Smooth muscle cell (in vitro differentiated cells): ENCODE results near the gene RBFOX1. TPM values are rescaled to one million over a fixed set of nuclear protein-coding genes. Genes with fewer than 3 reads are reported as not detected.

Experiments
- DNase-seq: peaks from one replicate; lab custom pipeline; 2025; ENCODE audit not compliant: unreplicated experiment; lab: John Stamatoyannopoulos, UW
- H2AFZ ChIP-seq: fragments of 200-600 bp; sonication (generic); 2 replicates; pipeline ENCODE4 v1.6.0; 2016; ENCODE audit warnings: antibody characterized with exemption, low read depth, mild to moderate bottlenecking
- H3F3A ChIP-seq: fragments of 200-600 bp; sonication (generic); 2 replicates; pipeline ENCODE4 v1.6.0; 2017; ENCODE audit warnings: antibody characterized with exemption, low read depth
- H3K27ac ChIP-seq: fragments of 200-600 bp; sonication (generic); 2 replicates; pipeline ENCODE4 v1.5.1; 2016; ENCODE audit warnings: low read depth, mild to moderate bottlenecking
- H3K27me3 ChIP-seq: fragments of 200-600 bp; sonication (generic); 2 replicates; pipeline ENCODE4 v1.6.1; 2016; ENCODE audit warnings: low read depth, mild to moderate bottlenecking
- H3K36me3 ChIP-seq: fragments of 200-600 bp; sonication (generic); 2 replicates; pipeline ENCODE4 v1.5.1; 2016; ENCODE audit warnings: low read depth
- H3K4me1 ChIP-seq: fragments of 200-600 bp; sonication (generic); 2 replicates; pipeline ENCODE4 v1.5.1; 2016; ENCODE audit warnings: low read depth
- H3K4me2 ChIP-seq: fragments of 200-600 bp; sonication (generic); 2 replicates; pipeline ENCODE4 v1.6.0; 2016; ENCODE audit warnings: mild to moderate bottlenecking
- H3K4me3 ChIP-seq: fragments of 200-600 bp; sonication (generic); 2 replicates; pipeline ENCODE4 v1.5.1; 2016; ENCODE audit warnings: mild to moderate bottlenecking
- H3K79me2 ChIP-seq: fragments of 200-600 bp; sonication (generic); 2 replicates; pipeline ENCODE4 v1.6.0; 2016; ENCODE audit warnings: low read depth, mild to moderate bottlenecking
- H3K9ac ChIP-seq: fragments of 200-600 bp; sonication (generic); 2 replicates; pipeline ENCODE4 v1.6.0; 2016; ENCODE audit warnings: low read depth
- H3K9me3 ChIP-seq: fragments of 200-600 bp; sonication (generic); replicated peaks from 2 replicates; pipeline ENCODE4 v1.5.1; 2016; ENCODE audit warnings: low read depth
- H4K20me1 ChIP-seq: fragments of 200-600 bp; sonication (generic); 2 replicates; pipeline ENCODE4 v1.6.0; 2016; ENCODE audit warnings: low read depth
- CTCF ChIP-seq: fragments of 200-600 bp; sonication (generic); IDR thresholded peaks from 2 replicates; pipeline ENCODE4 v1.5.1; 2017; ENCODE audit warnings: borderline replicate concordance, mild to moderate bottlenecking, antibody characterized with exemption; ENCODE audit not compliant: insufficient read depth, poor library complexity, severe bottlenecking
- WGBS: methylation state at CpG from one replicate; pipeline ENCODE4 v1.1.7; 2016; ENCODE audit warnings: low lambda C conversion rate; 5-methylcytosine and 5-hydroxymethylcytosine counted together
- polyA plus RNA-seq: library from polyadenylated mRNA; unstranded; fragments of >200 nt; fragmentation: Nextera tagmentation; extraction: Ambion mirVana; gene quantifications from 2 replicates; pipeline ENCODE4 v1.2.1, GENCODE V29; 2016
- total RNA-seq: library from RNA; depleted of rRNA; stranded (reverse); fragments of >200 nt; gene quantifications from 2 replicates; pipeline ENCODE4 v1.2.3, GENCODE V29; 2014

RBFOX1 gene
- total and polyA plus RNA-seq, 2 experiments from 2014 or later, result not detected

DNA sequence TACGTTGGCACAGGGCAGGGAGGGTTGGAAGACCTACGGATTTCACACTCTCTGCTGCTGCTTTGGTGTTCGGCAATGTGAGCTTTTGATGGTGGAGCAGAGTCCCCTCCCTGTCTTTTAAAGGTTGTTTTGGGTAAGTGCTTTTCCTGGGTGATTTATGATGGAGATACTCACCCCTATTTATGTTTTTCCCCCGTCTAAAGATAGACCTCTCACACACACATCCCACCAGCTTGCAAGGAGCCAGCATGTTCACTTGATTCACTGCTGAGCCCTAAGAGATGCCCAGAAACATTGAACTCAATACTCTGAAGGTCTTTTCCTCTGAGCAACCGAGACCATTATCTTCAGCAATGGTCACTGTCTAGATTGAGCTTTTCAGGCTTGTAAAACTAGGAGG is 8.3 kb downstream of the RBFOX1 start:
- no peaks in the 10 kb centered on the region for H3K4me1 ChIP-seq
- H4K20me1 ChIP-seq, result no peaks in the 10 kb centered on the region
- H3K27me3 ChIP-seq, result peaks cover 4% of the 10 kb centered on the region
- DNase-seq, result no peak
- H3K4me2 ChIP-seq, result no peak overlapping the region
- no peak overlapping the region for H3K27ac ChIP-seq
- no peaks in the 10 kb centered on the region for H3F3A ChIP-seq
- no peak overlapping the region for H3K9ac ChIP-seq
- H3K4me3 ChIP-seq, result no peak overlapping the region
- WGBS, result 84% methylated on average over 5 of the region's 5 CpGs
- H3K9me3 ChIP-seq, result no peaks in the 10 kb centered on the region
- no peaks in the 10 kb centered on the region for H3K79me2 ChIP-seq
- H2AFZ ChIP-seq, result no peak overlapping the region
- H3K36me3 ChIP-seq, result no peaks in the 10 kb centered on the region
- TF ChIP-seq CTCF, result no peak

GRCh38 chr16:7342598-7342997 is 10.0 kb downstream of the RBFOX1 start:
- Histone ChIP-seq H3K27ac (no peak overlapping the region), H3K27me3 (peaks cover 4% of the 10 kb centered on the region), H3K9me3 (no peaks in the 10 kb centered on the region), H3K79me2 (no peaks in the 10 kb centered on the region), H3K9ac (no peak overlapping the region), H3K4me3 (no peak overlapping the region), H3F3A (no peaks in the 10 kb centered on the region), H4K20me1 (no peaks in the 10 kb centered on the region), H3K4me1 (no peaks in the 10 kb centered on the region), H2AFZ (no peak overlapping the region), H3K36me3 (no peaks in the 10 kb centered on the region), H3K4me2 (no peak overlapping the region)
- TF ChIP-seq CTCF, result no peak
- 98% methylated on average over 4 of the region's 4 CpGs for WGBS
- no peak for DNase-seq

- H2AFZ ChIP-seq, result no peak overlapping the region
- no peak overlapping the region for H3K9ac ChIP-seq
- H3K36me3 ChIP-seq, result no peaks in the 10 kb centered on the region
- no peak overlapping the region for H3K4me3 ChIP-seq
- no peak for DNase-seq
- 92% methylated on average over 6 of the region's 6 CpGs for WGBS
- peaks cover 4% of the 10 kb centered on the region for H3K27me3 ChIP-seq
- no peaks in the 10 kb centered on the region for H3K4me1 ChIP-seq
- H3K27ac ChIP-seq, result no peak overlapping the region
- TF ChIP-seq CTCF, result no peak
- no peaks in the 10 kb centered on the region for H3K9me3 ChIP-seq
- H4K20me1 ChIP-seq, result no peaks in the 10 kb centered on the region
- H3K79me2 ChIP-seq, result no peaks in the 10 kb centered on the region
- no peak overlapping the region for H3K4me2 ChIP-seq
- no peaks in the 10 kb centered on the region for H3F3A ChIP-seq
Measured at GRCh38 chr16:7343243-7343642, 10.6 kb downstream of the RBFOX1 start.
